HepG2 (cell line): ENCODE measurements around the gene LRRC45. TPM values are rescaled to one million over a fixed set of nuclear protein-coding genes. Genes with fewer than 3 reads are reported as not detected.

ENCODE experiments used
- AGO2 ChIP-seq: fragments of 200-400 bp; formaldehyde crosslinking; optimal IDR thresholded peaks from 2 replicates; pipeline ENCODE3; 2017; ENCODE audit warnings: mild to moderate bottlenecking, low read depth, low read length, moderate library complexity
- ASH2L ChIP-seq: fragments of 300-600, 200-600 bp; sonication (generic); IDR thresholded peaks from 2 replicates; pipeline ENCODE4 v1.7.0; 2017; ENCODE audit warnings: low read depth, mild to moderate bottlenecking, moderate library complexity, mixed read lengths, low read length; ENCODE audit not compliant: insufficient read length
- CHD4 ChIP-seq: fragments of 200-600 bp; sonication (generic); IDR thresholded peaks from 2 replicates; pipeline ENCODE4 v1.7.0; 2017; ENCODE audit warnings: mild to moderate bottlenecking, low read length, borderline replicate concordance
- GABPA ChIP-seq, 2 experiments: IDR thresholded peaks; 2 replicates each; pipeline ENCODE4 v1.6.1; 2011 to 2016; ENCODE audit warnings: low read depth in 2 of 2, low read length in 1 of 2, missing biosample characterization in 1 of 2, missing genetic modification characterization in 1 of 2
- HMGA1 ChIP-seq: sonication (generic); formaldehyde crosslinking; conservative IDR thresholded peaks from 2 replicates; pipeline ENCODE4 v1.4.0; 2020; ENCODE audit warnings: missing genetic modification reagents
- HNRNPUL1 ChIP-seq: fragments of 200-400 bp; formaldehyde crosslinking; IDR thresholded peaks from 2 replicates; pipeline ENCODE4 v1.6.1; 2017; ENCODE audit warnings: low read depth, mild to moderate bottlenecking, low read length, moderate library complexity
- KDM1A ChIP-seq: IDR thresholded peaks from 2 replicates; pipeline ENCODE4 v1.6.1; 2016; ENCODE audit warnings: missing compliant biosample characterization
- KDM2A ChIP-seq: sonication (generic); formaldehyde crosslinking; IDR thresholded peaks from 2 replicates; pipeline ENCODE4 v1.4.0; 2020; ENCODE audit warnings: low read depth, missing genetic modification reagents, borderline replicate concordance
- MIER3 ChIP-seq: IDR thresholded peaks from 2 replicates; pipeline ENCODE4 v1.6.1; 2016; ENCODE audit warnings: missing compliant biosample characterization, borderline replicate concordance
- MXI1 ChIP-seq: IDR thresholded peaks from 3 replicates; pipeline ENCODE4 v1.6.1; 2012; ENCODE audit warnings: low read depth, low read length, inconsistent platforms, borderline replicate concordance
- PCBP1 ChIP-seq: fragments of 200-400 bp; formaldehyde crosslinking; IDR thresholded peaks from 2 replicates; pipeline ENCODE4 v1.6.1; 2017; ENCODE audit warnings: mild to moderate bottlenecking, low read depth, low read length, borderline replicate concordance
- POLR2A ChIP-seq, 2 experiments: IDR thresholded peaks; 2 replicates each; pipeline ENCODE4 v1.6.1; 2011; ENCODE audit warnings: low read depth in 2 of 2, low read length in 2 of 2, mild to moderate bottlenecking in 1 of 2, moderate library complexity in 1 of 2; ENCODE audit not compliant: insufficient read depth in 1 of 2
- RBFOX2 ChIP-seq: fragments of 200-400 bp; formaldehyde crosslinking; IDR thresholded peaks from 2 replicates; pipeline ENCODE4 v1.6.1; 2017; ENCODE audit warnings: low read depth, mild to moderate bottlenecking, low read length
- SAP130 ChIP-seq: IDR thresholded peaks from 2 replicates; pipeline ENCODE4 v1.6.1; 2016; ENCODE audit warnings: low read depth
- SOX13 ChIP-seq, 3 experiments: fragments of 450-650 bp in 1 of 3; sonication (generic) in 1 of 3; formaldehyde crosslinking in 1 of 3; IDR thresholded peaks in 2 of 3; conservative IDR thresholded peaks in 1 of 3; 2 replicates each; pipeline versions ENCODE4 v1.5.0 to v1.6.1; 2016 to 2020; ENCODE audit warnings: antibody characterized with exemption in 1 of 3, mild to moderate bottlenecking in 1 of 3, missing compliant biosample characterization in 1 of 3, missing genetic modification reagents in 1 of 3, moderate library complexity in 1 of 3
- ZBTB38 ChIP-seq: sonication (generic); formaldehyde crosslinking; IDR thresholded peaks from 2 replicates; pipeline ENCODE4 v1.5.1; 2020; ENCODE audit warnings: mild to moderate bottlenecking, missing genetic modification reagents
- ZFYVE20 ChIP-seq: sonication (generic); formaldehyde crosslinking; IDR thresholded peaks from 2 replicates; pipeline ENCODE4 v1.8.0; 2023; ENCODE audit warnings: low read depth, mild to moderate bottlenecking, moderate library complexity, missing genetic modification reagents, borderline replicate concordance
- ZMYM4 ChIP-seq: sonication (generic); formaldehyde crosslinking; IDR thresholded peaks from 2 replicates; pipeline ENCODE4 v1.8.1; 2023; ENCODE audit warnings: mild to moderate bottlenecking, missing genetic modification reagents
- ZNF737 ChIP-seq: sonication (generic); formaldehyde crosslinking; IDR thresholded peaks from 2 replicates; pipeline ENCODE4 v1.5.0; 2020; ENCODE audit warnings: missing genetic modification reagents, mild to moderate bottlenecking, borderline replicate concordance
- polyA plus RNA-seq, 8 experiments: library from polyadenylated mRNA; depleted of rRNA in 3 of 8; stranded (reverse) in 7 of 8; unstranded in 1 of 8; fragments of >200 nt; fragmentation: Illumina TruSeq in 4 of 8; extraction: Trizol in 4 of 8; gene quantifications; 2 replicates each; pipeline versions ENCODE4 v1.2.1 to v1.2.3, GENCODE V29; 2011 to 2016; ENCODE audit warnings: low read depth in 4 of 8, missing spikeins in 1 of 8, mixed read lengths in 1 of 8; ENCODE audit not compliant: insufficient read depth in 1 of 8
- total RNA-seq, 5 experiments: library from RNA; depleted of rRNA; stranded (reverse); fragments of >200 nt; fragmentation: Illumina TruSeq; extraction: Trizol; gene quantifications; 2 replicates each; pipeline ENCODE4 v1.2.3, GENCODE V29; 2016; ENCODE audit warnings: low read depth in 1 of 5
- TF ChIP-seq, protein P1 (sequence below): sonication (generic); formaldehyde crosslinking; IDR thresholded peaks from 2 replicates; pipeline ENCODE4 v1.4.0; 2020; ENCODE audit warnings: missing genetic modification reagents
- TF ChIP-seq, protein P2 (sequence below): sonication (generic); IDR thresholded peaks from 2 replicates; pipeline ENCODE4 v1.6.1; 2016; ENCODE audit warnings: low read depth, borderline replicate concordance
- TF ChIP-seq, protein P3 (sequence below): sonication (generic); formaldehyde crosslinking; IDR thresholded peaks from 2 replicates; pipeline ENCODE4 v1.5.0; 2020; ENCODE audit warnings: missing genetic modification reagents
- TF ChIP-seq, protein P4 (sequence below): sonication (generic); formaldehyde crosslinking; IDR thresholded peaks from 2 replicates; pipeline ENCODE4 v1.5.0; 2020; ENCODE audit warnings: missing genetic modification reagents

Gene LRRC45
- total and polyA plus RNA-seq, 2 of the 13 experiments (the other 11 are each of a cell fraction or from before 2014, with no cell fraction given) = 11.6 to 48.1 TPM

DNA sequence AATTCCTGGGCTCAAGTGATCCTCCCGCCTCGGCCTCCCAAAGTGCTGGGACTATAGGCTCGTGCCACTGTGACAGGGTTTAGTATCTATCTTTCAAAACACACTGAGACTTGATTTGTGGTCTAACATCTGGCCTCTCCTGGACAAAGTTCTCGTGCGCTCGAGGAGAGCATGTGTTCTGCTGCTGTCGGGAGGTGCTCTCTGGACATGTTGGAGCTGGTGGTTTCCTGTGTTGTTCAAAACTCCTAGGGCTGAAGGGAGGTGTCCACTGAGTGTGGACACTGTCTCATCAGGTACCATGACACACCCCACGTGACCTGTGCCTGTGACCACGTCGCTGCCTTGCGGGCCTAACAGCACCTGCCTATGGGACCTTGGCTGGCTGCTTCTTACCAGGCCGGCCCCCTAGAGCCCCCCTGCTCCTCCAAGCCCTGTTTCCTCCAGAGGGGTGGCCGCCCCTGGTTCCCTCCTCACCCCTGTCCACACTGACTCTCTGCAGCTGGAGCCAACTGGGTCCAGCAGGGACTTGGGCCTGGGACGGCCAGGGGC is 22.9 kb downstream of the LRRC45 start (continued):
- TF ChIP-seq, protein P1, sequence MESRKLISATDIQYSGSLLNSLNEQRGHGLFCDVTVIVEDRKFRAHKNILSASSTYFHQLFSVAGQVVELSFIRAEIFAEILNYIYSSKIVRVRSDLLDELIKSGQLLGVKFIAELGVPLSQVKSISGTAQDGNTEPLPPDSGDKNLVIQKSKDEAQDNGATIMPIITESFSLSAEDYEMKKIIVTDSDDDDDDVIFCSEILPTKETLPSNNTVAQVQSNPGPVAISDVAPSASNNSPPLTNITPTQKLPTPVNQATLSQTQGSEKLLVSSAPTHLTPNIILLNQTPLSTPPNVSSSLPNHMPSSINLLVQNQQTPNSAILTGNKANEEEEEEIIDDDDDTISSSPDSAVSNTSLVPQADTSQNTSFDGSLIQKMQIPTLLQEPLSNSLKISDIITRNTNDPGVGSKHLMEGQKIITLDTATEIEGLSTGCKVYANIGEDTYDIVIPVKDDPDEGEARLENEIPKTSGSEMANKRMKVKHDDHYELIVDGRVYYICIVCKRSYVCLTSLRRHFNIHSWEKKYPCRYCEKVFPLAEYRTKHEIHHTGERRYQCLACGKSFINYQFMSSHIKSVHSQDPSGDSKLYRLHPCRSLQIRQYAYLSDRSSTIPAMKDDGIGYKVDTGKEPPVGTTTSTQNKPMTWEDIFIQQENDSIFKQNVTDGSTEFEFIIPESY (CRISPR knock-in tag) = no peak
- 0 out of 2 replicates have a peak, but pooled peaks have one; percentile 16 for TF ChIP-seq SAP130 (CRISPR knock-in tag)
- TF ChIP-seq MXI1 = no peak
- TF ChIP-seq KDM1A = no peak
- TF ChIP-seq KDM2A (CRISPR knock-in tag) = no peak
- TF ChIP-seq, protein P2, sequence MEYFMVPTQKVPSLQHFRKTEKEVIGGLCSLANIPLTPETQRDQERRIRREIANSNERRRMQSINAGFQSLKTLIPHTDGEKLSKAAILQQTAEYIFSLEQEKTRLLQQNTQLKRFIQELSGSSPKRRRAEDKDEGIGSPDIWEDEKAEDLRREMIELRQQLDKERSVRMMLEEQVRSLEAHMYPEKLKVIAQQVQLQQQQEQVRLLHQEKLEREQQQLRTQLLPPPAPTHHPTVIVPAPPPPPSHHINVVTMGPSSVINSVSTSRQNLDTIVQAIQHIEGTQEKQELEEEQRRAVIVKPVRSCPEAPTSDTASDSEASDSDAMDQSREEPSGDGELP = no peak
- no peak for TF ChIP-seq ZFYVE20 (CRISPR knock-in tag)
- TF ChIP-seq, protein P3, sequence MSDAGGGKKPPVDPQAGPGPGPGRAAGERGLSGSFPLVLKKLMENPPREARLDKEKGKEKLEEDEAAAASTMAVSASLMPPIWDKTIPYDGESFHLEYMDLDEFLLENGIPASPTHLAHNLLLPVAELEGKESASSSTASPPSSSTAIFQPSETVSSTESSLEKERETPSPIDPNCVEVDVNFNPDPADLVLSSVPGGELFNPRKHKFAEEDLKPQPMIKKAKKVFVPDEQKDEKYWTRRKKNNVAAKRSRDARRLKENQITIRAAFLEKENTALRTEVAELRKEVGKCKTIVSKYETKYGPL (CRISPR knock-in tag) = no peak
- no peak for TF ChIP-seq PCBP1
- no peak for TF ChIP-seq HNRNPUL1
- peak; percentile 68; the same call in 1 of the 2 replicates for TF ChIP-seq ZBTB38 (CRISPR knock-in tag)
- TF ChIP-seq POLR2A (IDR thresholded peaks at IDR 0.05; ENCODE audit: insufficient read depth in 1 of 2, low read depth in 2 of 2, low read length in 2 of 2) = peak in 1 of 2 experiments; percentile 47; a peak in 1 of 4 replicates
- no peak for TF ChIP-seq ZNF737 (CRISPR knock-in tag)
- TF ChIP-seq, protein P4, sequence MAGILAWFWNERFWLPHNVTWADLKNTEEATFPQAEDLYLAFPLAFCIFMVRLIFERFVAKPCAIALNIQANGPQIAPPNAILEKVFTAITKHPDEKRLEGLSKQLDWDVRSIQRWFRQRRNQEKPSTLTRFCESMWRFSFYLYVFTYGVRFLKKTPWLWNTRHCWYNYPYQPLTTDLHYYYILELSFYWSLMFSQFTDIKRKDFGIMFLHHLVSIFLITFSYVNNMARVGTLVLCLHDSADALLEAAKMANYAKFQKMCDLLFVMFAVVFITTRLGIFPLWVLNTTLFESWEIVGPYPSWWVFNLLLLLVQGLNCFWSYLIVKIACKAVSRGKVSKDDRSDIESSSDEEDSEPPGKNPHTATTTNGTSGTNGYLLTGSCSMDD (CRISPR knock-in tag) = no peak
- no peak for TF ChIP-seq GABPA (IDR thresholded peaks at IDR 0.05; ENCODE audit: low read depth, low read length)
- no peak for TF ChIP-seq GABPA (CRISPR knock-in tag; IDR thresholded peaks at IDR 0.05; ENCODE audit: low read depth)
- no peak for TF ChIP-seq MIER3 (CRISPR knock-in tag)
- TF ChIP-seq RBFOX2 = 0 out of 2 replicates have a peak, but pooled peaks have one; percentile 7
- TF ChIP-seq AGO2 = peak; percentile 74
- no peak for TF ChIP-seq SOX13 (IDR thresholded peaks at IDR 0.05)
- TF ChIP-seq SOX13 (CRISPR knock-in tag; conservative IDR thresholded peaks at IDR 0.05 in 1 of 2, IDR thresholded peaks at IDR 0.05 in 1 of 2) = no peak
- no peak for TF ChIP-seq HMGA1 (CRISPR knock-in tag)
- no peak for TF ChIP-seq ZMYM4 (CRISPR knock-in tag)
- TF ChIP-seq ASH2L = no peak
- TF ChIP-seq CHD4 = no peak
